Measurements from ENCODE around the gene SMDT1. TPM values are rescaled to one million over a fixed set of nuclear protein-coding genes. Genes with fewer than 3 reads are reported as not detected.

SMDT1 gene
- 179 TPM for total RNA-seq
- long read RNA-seq, transcript SMDT1-201 (3 exons, 1,567 nt), result major isoform, 105 of 109 reads
- long read RNA-seq, partial matches to known transcripts, result 0 of 109 reads
- long read RNA-seq, other reads (novel, unspliced or antisense), result 3 of 109 reads

DNA sequence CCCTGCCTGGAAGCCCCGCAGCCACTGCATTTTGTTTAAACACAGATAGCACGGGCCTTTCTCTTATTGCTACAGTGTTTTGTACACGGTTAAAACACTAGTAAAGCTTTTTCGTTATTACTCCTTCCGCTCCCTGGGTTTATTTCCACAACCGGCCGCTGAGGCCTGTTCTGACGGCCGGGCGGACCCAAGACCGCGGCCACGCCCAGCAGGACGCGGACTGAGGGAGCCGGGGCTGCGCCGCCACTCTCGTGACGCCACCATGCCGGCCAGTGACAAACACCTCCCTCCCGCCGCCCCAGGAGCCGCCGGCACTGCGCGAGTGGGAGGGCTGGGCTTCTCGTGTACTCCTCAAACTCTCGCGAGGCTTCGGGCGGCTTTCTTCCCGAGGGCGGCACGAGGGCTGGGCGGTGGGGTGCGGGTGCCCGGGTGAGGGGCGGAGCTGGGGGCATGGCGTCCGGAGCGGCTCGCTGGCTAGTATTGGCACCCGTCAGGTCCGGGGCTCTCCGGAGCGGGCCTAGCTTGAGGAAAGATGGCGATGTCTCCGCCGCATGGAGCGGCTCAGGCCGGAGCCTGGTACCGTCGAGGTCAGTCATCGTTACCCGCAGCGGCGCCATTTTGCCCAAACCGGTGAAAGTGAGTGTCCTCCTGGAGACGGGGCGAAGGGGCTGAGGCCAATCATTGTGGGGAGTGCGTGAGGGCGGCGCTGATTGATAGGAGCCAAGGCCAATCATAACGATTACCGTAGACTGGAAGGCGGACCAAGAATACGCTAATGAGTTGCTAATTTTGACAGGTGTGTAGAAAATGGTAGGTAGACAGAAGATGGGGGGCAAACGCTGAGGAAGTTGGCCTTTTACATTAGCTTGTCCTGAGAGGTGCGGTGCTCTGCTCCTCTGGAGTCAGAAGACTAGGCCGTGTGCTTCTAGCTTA, at the start of gene SMDT1:
TSS of gene SMDT1 (plus strand) at position 382 of the 933 bp plus-strand sequence. CDS start at position 451, 69 bp downstream.
- intact Hi-C loops (cut with DNase I), result no loop called here
- ATAC-seq (ENCODE audit: poor library complexity), result peak; percentile 93

DNA sequence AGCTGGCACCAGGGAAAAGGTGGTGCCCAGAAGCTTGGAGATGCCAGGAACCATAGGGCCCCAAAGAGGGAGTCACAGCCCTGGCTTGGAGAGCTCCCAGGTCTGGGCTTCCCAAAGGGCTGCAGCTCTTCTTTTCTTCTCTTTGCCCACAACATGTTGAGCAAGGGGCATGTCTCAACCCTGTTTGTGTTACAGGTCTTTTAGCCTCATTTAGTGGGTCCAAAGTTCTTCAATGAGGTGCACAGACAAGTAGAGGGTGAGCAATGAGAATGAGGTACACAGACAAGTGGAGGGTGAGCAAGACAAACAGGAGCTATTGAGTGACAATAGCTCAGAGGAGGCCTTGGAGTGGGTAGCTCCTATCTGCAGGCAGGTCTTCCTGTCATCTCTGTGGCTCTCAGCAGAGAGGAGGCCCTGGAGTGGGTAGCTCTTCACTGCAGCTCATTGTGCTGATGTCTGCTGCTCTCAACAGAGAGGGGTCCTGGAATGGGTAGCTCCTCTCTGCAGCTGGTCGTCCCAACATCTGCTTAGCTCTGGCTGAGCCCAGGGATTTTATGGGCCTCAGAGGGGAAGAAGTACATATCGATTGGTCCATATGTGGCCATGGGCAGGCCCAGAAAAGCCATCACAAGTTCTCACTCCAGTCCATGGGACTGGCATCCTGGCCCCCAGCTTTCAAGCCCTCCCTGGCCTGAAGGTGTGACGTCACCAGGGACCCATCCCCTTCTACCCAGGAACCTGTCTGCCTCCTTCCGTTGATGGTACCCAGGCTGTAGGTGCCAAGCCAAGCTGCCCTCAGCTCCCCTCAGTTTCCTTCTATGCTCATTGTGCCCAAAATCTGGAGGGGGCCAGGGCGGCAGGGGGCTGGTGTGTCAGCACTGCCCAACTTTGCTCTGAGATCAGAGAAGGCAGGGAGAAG, 46.0 kb upstream of the SMDT1 start:
- no peak for DNase-seq
- ATAC-seq (ENCODE audit: poor library complexity), result no peak
- intact Hi-C loops (cut with DNase I), result no loop called here

More for the DNA sequence above, at the start of gene SMDT1:
- peak; percentile 100 for DNase-seq

- intact Hi-C loops (cut with DNase I), result no loop called here
- DNase-seq, result no peak
- no peak for ATAC-seq (ENCODE audit: poor library complexity)
Observed at GRCh38 chr22:42035256-42035655, 44.2 kb upstream of the SMDT1 start.

GRCh38 chr22:42039271-42039670, 40.2 kb upstream of the SMDT1 start:
- intact Hi-C loops (cut with DNase I), result no loop called here
- ATAC-seq (ENCODE audit: poor library complexity), result no peak

DNA sequence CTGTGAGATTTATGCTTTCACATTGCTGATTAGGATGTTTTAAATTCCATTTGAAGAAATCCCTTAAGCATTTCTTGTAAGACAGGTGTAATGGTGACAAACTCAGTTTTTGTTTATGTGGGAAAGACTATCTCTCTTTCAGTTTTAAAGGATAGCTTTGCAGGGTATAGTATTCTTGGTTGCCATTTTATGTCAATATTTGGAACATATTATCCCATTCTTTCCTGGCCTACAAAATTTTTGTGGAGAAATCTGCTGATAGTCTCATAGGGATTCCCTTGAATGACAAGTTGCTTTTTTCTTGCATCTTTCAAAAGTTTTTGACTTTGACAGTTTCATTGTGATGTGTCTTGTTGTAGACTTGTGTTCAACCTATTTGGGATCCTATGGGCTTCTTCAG, 37.7 kb upstream of the SMDT1 start:
- DNase-seq (no peak), ATAC-seq (ENCODE audit: poor library complexity) (no peak)
- intact Hi-C loops (cut with DNase I), result no loop called here

More at GRCh38 chr22:42039271-42039670, 40.2 kb upstream of the SMDT1 start:
- no peak for DNase-seq

DNA sequence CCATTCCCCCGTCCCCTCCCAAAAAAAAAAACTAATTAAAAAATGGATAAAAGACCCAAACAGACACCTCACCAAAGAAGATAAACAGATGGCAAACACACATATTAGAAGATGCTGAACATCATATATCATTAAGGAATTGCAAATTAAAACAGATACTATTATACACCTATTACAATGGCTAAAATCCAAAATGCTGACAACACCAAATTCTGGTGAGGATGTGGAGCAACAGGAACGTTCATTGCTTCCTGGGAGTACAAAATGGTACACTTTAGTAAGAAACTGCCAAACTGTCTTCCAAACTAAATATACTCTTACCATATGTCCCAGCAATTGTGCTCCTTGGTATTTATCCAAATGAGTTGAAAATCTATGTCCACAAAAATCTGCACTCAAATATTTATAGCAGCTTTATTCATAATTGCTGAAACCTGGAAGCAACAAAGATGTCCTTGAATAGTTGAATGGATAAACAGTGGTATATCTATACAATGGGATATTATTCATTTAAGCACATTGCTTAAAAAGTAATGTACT, 28.8 kb upstream of the SMDT1 start:
- no peak for ATAC-seq (ENCODE audit: poor library complexity)
- no peak for DNase-seq
- intact Hi-C loops (cut with DNase I), result no loop called here

DNA sequence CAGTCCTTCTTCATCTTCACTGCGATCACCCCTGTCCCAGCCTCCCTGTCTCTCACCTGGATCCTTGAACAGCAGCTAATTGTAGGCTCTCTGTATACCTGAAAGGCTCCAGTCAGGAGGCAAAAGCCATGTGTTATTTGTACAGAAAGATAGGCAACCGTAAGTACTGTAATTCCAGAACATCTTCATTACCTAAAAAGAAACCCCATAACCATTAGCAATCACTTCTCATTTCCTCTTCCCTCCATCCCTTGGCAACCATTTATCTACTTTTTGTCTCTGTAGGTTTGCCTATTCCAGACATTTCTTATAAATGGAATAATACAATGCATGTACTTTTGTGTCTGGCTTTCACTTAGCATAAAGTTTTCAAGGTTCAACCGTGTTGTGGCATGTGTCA, 26.7 kb upstream of the SMDT1 start:
- ATAC-seq (ENCODE audit: poor library complexity) (no peak), DNase-seq (no peak)
- intact Hi-C loops (cut with DNase I), result no loop called here

GRCh38 chr22:42056757-42057511, 22.6 kb upstream of the SMDT1 start:
- intact Hi-C loops (cut with DNase I), result no loop called here
- DNase-seq (no peak), ATAC-seq (ENCODE audit: poor library complexity) (no peak)

DNA sequence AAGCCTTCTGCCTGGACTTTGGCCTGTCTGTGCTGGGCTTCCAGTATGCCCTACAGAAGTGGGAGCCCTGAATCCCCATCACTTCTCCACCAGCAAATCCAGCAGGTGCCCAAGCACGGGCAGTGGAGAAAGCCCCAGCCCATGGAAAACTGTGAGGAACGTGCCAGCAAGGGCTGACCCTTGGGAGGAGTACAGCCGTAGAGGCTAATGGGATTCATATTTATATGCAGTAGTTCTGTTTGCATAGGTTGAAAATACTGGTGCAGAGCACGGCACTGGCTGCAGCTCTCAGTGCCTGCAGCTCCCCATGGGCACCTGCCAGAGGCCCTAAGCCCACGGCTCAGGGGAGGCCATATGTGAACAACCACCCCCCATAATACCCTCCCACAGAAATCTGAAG, 19.0 kb upstream of the SMDT1 start:
- DNase-seq (no peak), ATAC-seq (ENCODE audit: poor library complexity) (no peak)
- intact Hi-C loops (cut with DNase I), result no loop called here

DNA sequence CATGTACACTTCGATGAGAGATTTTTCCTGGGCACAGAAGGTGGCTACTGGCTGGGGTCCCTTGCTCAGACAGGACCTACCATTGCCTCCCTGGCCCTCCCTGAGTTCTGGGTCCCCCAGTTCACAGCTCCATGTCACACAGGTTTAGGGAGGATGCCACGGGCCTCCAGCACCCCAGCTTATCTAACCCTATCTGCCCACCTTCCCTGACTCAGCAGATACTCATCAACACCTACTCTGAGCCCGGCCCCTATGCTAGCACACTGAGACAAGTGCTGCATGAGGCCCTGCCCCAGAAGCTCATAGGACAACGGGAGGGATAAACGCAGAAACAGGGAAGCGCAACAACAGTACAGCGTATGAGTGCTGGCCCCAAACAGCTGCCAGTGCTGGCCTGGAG, 18.5 kb upstream of the SMDT1 start:
- no peak for ATAC-seq (ENCODE audit: poor library complexity)
- no peak for DNase-seq
- intact Hi-C loops (cut with DNase I), result no loop called here

- no peak for DNase-seq
- ATAC-seq (ENCODE audit: poor library complexity), result no peak
- intact Hi-C loops (cut with DNase I), result no loop called here
Observed at GRCh38 chr22:42062506-42063170, 16.9 kb upstream of the SMDT1 start.

GRCh38 chr22:42064629-42065028, 14.9 kb upstream of the SMDT1 start:
- DNase-seq, result no peak
- intact Hi-C loops (cut with DNase I), result no loop called here
- ATAC-seq (ENCODE audit: poor library complexity), result no peak

GRCh38 chr22:42065438-42066125, 13.9 kb upstream of the SMDT1 start:
- intact Hi-C loops (cut with DNase I), result no loop called here
- peak; percentile 10 for DNase-seq
- no peak for ATAC-seq (ENCODE audit: poor library complexity)

DNA sequence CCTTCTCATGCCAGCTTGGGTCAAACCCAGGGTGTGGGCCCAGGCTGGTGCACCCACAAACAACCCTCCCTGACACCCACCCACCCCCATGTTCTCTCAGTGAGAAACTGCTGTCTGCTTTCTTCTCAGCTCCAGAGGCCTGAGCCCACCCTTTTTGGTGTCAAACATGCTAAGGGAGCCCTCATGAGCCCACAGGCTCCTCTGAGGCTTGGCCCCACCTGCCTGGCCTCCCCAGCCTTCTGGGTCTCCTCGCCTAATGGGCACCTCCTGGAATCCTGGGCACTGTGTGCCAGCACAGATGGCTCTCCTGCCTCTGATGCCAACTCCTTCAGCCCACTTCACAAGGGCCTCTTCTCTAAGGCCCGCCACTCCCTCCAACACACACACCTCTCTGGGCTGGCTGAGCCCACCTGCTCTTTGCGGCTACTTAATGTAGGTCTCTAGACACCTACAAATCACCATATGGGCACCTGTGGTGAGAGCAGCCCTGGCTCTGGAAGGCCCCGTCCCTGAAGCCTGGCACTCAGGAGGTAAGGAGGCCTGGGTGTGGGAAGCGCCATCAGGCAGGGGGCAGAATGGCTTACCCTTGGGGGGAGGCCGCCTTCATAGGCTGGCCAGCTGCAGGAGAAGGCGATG, 13.3 kb upstream of the SMDT1 start:
- intact Hi-C loops (cut with DNase I), result no loop called here
- DNase-seq, result peak; percentile 24
- ATAC-seq (ENCODE audit: poor library complexity), result no peak

DNA sequence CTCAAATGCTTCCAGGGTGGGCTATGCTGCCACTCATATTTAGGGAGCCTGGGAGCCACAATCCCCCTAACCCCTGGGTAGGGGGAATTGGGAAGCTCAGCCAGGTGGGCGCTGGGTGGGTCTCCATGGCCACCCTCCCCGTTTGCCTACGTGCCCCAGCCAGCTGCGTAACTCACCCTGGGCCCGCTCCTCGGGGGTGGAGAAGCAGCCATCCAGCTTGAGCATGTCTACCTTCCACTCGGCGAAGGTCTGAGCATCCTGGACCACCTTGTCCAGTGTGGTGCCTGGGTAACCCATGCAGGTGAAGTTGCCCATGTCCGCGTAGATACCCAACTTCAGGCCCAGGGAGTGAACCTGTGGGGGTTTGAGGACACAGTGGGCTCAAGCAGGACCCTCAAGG, 12.6 kb upstream of the SMDT1 start:
- DNase-seq (peak; percentile 22), ATAC-seq (ENCODE audit: poor library complexity) (no peak)
- intact Hi-C loops (cut with DNase I), result no loop called here

DNA sequence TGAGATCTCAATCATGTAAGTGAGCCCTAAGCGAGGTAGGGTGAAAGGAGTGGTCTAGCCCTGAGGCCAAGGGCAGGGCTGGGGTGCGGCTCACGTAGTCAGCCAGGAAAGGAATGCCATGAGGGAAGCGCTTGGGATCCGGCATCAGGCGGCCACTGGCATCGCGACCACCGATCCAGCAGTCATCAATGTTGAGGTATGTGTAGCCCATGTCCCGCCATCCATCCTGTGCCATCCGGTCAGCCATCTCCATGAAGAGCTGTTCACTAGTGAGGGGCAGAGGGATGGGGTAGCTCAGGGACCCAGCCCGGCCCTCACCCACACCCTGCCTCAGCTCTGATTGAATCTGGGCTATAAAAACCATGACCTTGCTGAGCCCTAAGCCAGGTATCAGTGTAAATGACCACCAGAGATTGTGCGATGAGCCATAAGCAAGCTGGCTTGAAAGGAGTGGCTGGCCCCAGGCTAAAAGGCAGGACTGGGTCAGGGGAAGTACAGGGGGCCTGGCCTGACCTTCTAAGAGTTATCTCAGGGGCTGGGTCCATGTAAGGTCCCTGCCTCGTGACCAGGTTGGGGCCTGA, 11.7 kb upstream of the SMDT1 start:
- no peak for ATAC-seq (ENCODE audit: poor library complexity)
- intact Hi-C loops (cut with DNase I), result no loop called here

More for the DNA sequence above, 11.7 kb upstream of the SMDT1 start:
- DNase-seq, result peak; percentile 39
